Embryonic facial prominence (tissue), 1 donor: ENCODE measurements around the gene MPV17L.
"Not testable (repeated sequence)": the region's sequence is repeated elsewhere in the genome, so short reads cannot be mapped to it uniquely, and the experiment has no call there.

ENCODE experiments used
- DNase-seq: peaks from one replicate; pipeline ENCODE4 v3.0.0-alpha.2; 2016; ENCODE audit errors: extremely low spot score

The MPV17L gene

GRCh38 chr16:15395631-15396508 lies at the start of gene MPV17L:
Gene MPV17L, plus strand, starts transcription at chr16:15395754. Its CDS starts 144 bp downstream, at chr16:15395898.
- DNase-seq = not testable (repeated sequence)

GRCh38 chr16:15348721-15349120 lies 46.8 kb upstream of the MPV17L start:
- not testable (repeated sequence) for DNase-seq

- DNase-seq = not testable (repeated sequence)
These were observed 44.3 kb upstream of the MPV17L start for GRCh38 chr16:15351251-15351650.

GRCh38 chr16:15351745-15352144 lies 43.8 kb upstream of the MPV17L start:
- not testable (repeated sequence) for DNase-seq

GRCh38 chr16:15352852-15353251 lies 42.7 kb upstream of the MPV17L start:
- DNase-seq = not testable (repeated sequence)

- not testable (repeated sequence) for DNase-seq
These were observed 40.7 kb upstream of the MPV17L start for GRCh38 chr16:15354846-15355245.

- DNase-seq = not testable (repeated sequence)
These were observed 38.1 kb upstream of the MPV17L start for GRCh38 chr16:15357495-15357894.

GRCh38 chr16:15378194-15378593 lies 17.4 kb upstream of the MPV17L start, which contains the start of gene NPIPA5:
Gene NPIPA5, minus strand, starts transcription at chr16:15378294. Its CDS starts 0 bp downstream, at chr16:15378294.
- DNase-seq = not testable (repeated sequence)

- DNase-seq = not testable (repeated sequence)
These were observed 12.7 kb upstream of the MPV17L start for GRCh38 chr16:15382810-15383209.

- DNase-seq = not testable (repeated sequence)
These were observed 7.5 kb upstream of the MPV17L start for GRCh38 chr16:15388060-15388459.

GRCh38 chr16:15389916-15390315 lies 5.6 kb upstream of the MPV17L start:
- DNase-seq = not testable (repeated sequence)

GRCh38 chr16:15393025-15393424 lies 2.5 kb upstream of the MPV17L start:
- DNase-seq = not testable (repeated sequence)

- not testable (repeated sequence) for DNase-seq
These were observed 915 bp downstream of the MPV17L start for GRCh38 chr16:15396509-15396829.

- no peak for DNase-seq
These were observed 1.5 kb downstream of the MPV17L start for GRCh38 chr16:15396948-15397594.

GRCh38 chr16:15398618-15399316 lies 3.2 kb downstream of the MPV17L start:
- no peak for DNase-seq

GRCh38 chr16:15399317-15399716 lies 3.8 kb downstream of the MPV17L start:
- no peak for DNase-seq

GRCh38 chr16:15400314-15400713 lies 4.8 kb downstream of the MPV17L start:
- DNase-seq = not testable (repeated sequence)

GRCh38 chr16:15401972-15402371 lies 6.4 kb downstream of the MPV17L start:
- DNase-seq = no peak

GRCh38 chr16:15403392-15403995 lies 7.9 kb downstream of the MPV17L start:
- DNase-seq = no peak

- not testable (repeated sequence) for DNase-seq
These were observed 8.5 kb downstream of the MPV17L start for GRCh38 chr16:15404091-15404490.

GRCh38 chr16:15404792-15405191 lies 9.2 kb downstream of the MPV17L start:
- DNase-seq = no peak

GRCh38 chr16:15407756-15408155 lies 12.2 kb downstream of the MPV17L start:
- DNase-seq = not testable (repeated sequence)
